Measurements from ENCODE around the gene BEX3.

GRCh38 chrX:103382877-103383276 is 6.5 kb downstream of the BEX3 start:
- no peak for TF ChIP-seq CTCF (IDR thresholded peaks at IDR 0.05)
- TF ChIP-seq POLR2A (IDR thresholded peaks at IDR 0.05) = no peak

All from testis (tissue), 2 donors.